Liver (tissue), 9 donors: ENCODE results near the gene LYRM4. TPM values are rescaled to one million over a fixed set of nuclear protein-coding genes. Genes with fewer than 3 reads are reported as not detected.

Source experiments
- DNase-seq: peaks from one replicate; pipeline ENCODE4 v3.0.0-alpha.2; 2017; ENCODE audit warnings: low spot score
- H3K27ac ChIP-seq, 2 donors: one replicate each; pipeline ENCODE4 v1.7.0; 2013; ENCODE audit warnings: inconsistent platforms in 2 of 2, low read length in 2 of 2, control low read depth in 1 of 2, low read depth in 1 of 2, mild to moderate bottlenecking in 1 of 2
- H3K27me3 ChIP-seq, 4 donors: one replicate each; pipeline versions ENCODE4 v1.6.1 to v1.7.0; 2013; ENCODE audit warnings: low read length in 3 of 4, inconsistent platforms in 1 of 4, mild to moderate bottlenecking in 1 of 4, moderate library complexity in 1 of 4; ENCODE audit not compliant: control insufficient read depth in 4 of 4, insufficient read depth in 4 of 4
- H3K36me3 ChIP-seq, 4 donors: one replicate each; pipeline versions ENCODE4 v1.6.1 to v1.7.0; 2013; ENCODE audit warnings: low read length in 3 of 4, mild to moderate bottlenecking in 3 of 4, low read depth in 1 of 4, moderate library complexity in 1 of 4; ENCODE audit not compliant: control insufficient read depth in 4 of 4, insufficient read depth in 3 of 4
- H3K4me1 ChIP-seq, 4 donors: one replicate each; pipeline versions ENCODE4 v1.6.1 to v1.7.0; 2013; ENCODE audit warnings: low read length in 3 of 4, mild to moderate bottlenecking in 3 of 4, moderate library complexity in 1 of 4; ENCODE audit not compliant: control insufficient read depth in 4 of 4, insufficient read depth in 4 of 4
- H3K4me3 ChIP-seq, 3 donors: one replicate each; pipeline versions ENCODE4 v1.6.1 to v1.7.0; 2013; ENCODE audit warnings: low read length in 3 of 3, control low read depth in 1 of 3, low read depth in 1 of 3, mild to moderate bottlenecking in 1 of 3
- H3K9ac ChIP-seq, 2 donors: one replicate each; pipeline ENCODE4 v1.7.0; 2013; ENCODE audit warnings: low read length in 2 of 2, mild to moderate bottlenecking in 2 of 2, moderate library complexity in 2 of 2, control low read depth in 1 of 2, low read depth in 1 of 2
- H3K9me3 ChIP-seq, 4 donors: one replicate each; pipeline versions ENCODE4 v1.6.1 to v1.7.0; 2013; ENCODE audit warnings: low read length in 3 of 4; ENCODE audit not compliant: control insufficient read depth in 4 of 4
- EGR1 ChIP-seq, 2 donors: IDR thresholded peaks; 2 replicates each; pipeline ENCODE4 v1.6.1; 2016 to 2018; ENCODE audit warnings: antibody characterized with exemption in 2 of 2, low read depth in 2 of 2
- FOXA1 ChIP-seq: IDR thresholded peaks from 2 replicates; pipeline ENCODE4 v1.6.1; 2016; ENCODE audit warnings: antibody characterized with exemption
- FOXA2 ChIP-seq: IDR thresholded peaks from 2 replicates; pipeline ENCODE4 v1.6.1; 2016; ENCODE audit warnings: antibody characterized with exemption
- GABPA ChIP-seq, 2 donors: IDR thresholded peaks in 1 of 2; conservative IDR thresholded peaks in 1 of 2; 2 replicates each; pipeline ENCODE4 v1.6.1; 2016; ENCODE audit warnings: antibody characterized with exemption in 2 of 2, mild to moderate bottlenecking in 1 of 2, moderate library complexity in 1 of 2
- HNF4A ChIP-seq, 2 donors: conservative IDR thresholded peaks; 2 replicates each; pipeline ENCODE4 v1.6.1; 2016; ENCODE audit warnings: antibody characterized with exemption in 2 of 2, mild to moderate bottlenecking in 2 of 2
- HNF4G ChIP-seq: IDR thresholded peaks from 2 replicates; pipeline ENCODE4 v1.6.1; 2016; ENCODE audit warnings: antibody characterized with exemption
- JUND ChIP-seq, 2 donors: IDR thresholded peaks; 2 replicates each; pipeline ENCODE4 v1.6.1; 2016; ENCODE audit warnings: antibody characterized with exemption in 2 of 2
- NR2F2 ChIP-seq: IDR thresholded peaks from 2 replicates; pipeline ENCODE4 v1.6.1; 2016; ENCODE audit warnings: antibody characterized with exemption
- RAD21 ChIP-seq, 2 donors: IDR thresholded peaks; 2 replicates each; pipeline ENCODE4 v1.6.1; 2016; ENCODE audit warnings: antibody characterized with exemption in 2 of 2, mild to moderate bottlenecking in 2 of 2
- RXRA ChIP-seq, 2 donors: IDR thresholded peaks; 2 replicates each; pipeline ENCODE4 v1.6.1; 2017 to 2018; ENCODE audit warnings: antibody characterized with exemption in 2 of 2, mild to moderate bottlenecking in 1 of 2
- SP1 ChIP-seq: IDR thresholded peaks from 2 replicates; pipeline ENCODE4 v1.6.1; 2018; ENCODE audit warnings: antibody characterized with exemption, mild to moderate bottlenecking
- TAF1 ChIP-seq: conservative IDR thresholded peaks from 2 replicates; pipeline ENCODE4 v1.6.1; 2016; ENCODE audit warnings: antibody characterized with exemption, mild to moderate bottlenecking
- YY1 ChIP-seq: IDR thresholded peaks from 2 replicates; pipeline ENCODE4 v1.6.1; 2016; ENCODE audit warnings: antibody characterized with exemption, mild to moderate bottlenecking
- WGBS: extraction: QIAGEN DNeasy Blood & Tissue Kit; methylation state at CpG from one replicate; pipeline ENCODE4 v1.1.7; 2013; 5-methylcytosine and 5-hydroxymethylcytosine counted together
- polyA plus RNA-seq, 2 donors: library from polyadenylated mRNA; stranded (reverse) in 1 of 2; unstranded in 1 of 2; fragments of 200-250 nt in 1 of 2; fragments of >200 nt in 1 of 2; fragmentation: Nextera tagmentation in 1 of 2; extraction: Ambion mirVana in 1 of 2; gene quantifications; one replicate each; pipeline versions ENCODE4 v1.2.1 to v1.2.3, GENCODE V29; 2013 to 2015
- total RNA-seq, 2 donors: library from RNA; depleted of rRNA; stranded (reverse); fragments of >200 nt; gene quantifications; one replicate each; pipeline ENCODE4 v1.2.3, GENCODE V29; 2014
- TF ChIP-seq, protein P1 (sequence below): IDR thresholded peaks from 2 replicates; pipeline ENCODE4 v1.6.1; 2016; ENCODE audit warnings: antibody characterized with exemption
- TF ChIP-seq, protein P2 (sequence below): IDR thresholded peaks from 2 replicates; pipeline ENCODE4 v1.6.1; 2016; ENCODE audit warnings: antibody characterized with exemption, mild to moderate bottlenecking
- TF ChIP-seq, protein P3 (sequence below): IDR thresholded peaks from 2 replicates; pipeline ENCODE4 v1.6.1; 2016; ENCODE audit warnings: antibody characterized with exemption
- TF ChIP-seq, protein P4 (sequence below): fragments of 150-350 bp; IDR thresholded peaks from 2 replicates; pipeline ENCODE4 v1.5.1; 2017; ENCODE audit warnings: improper control_type of control experiment, low read depth, low read length; ENCODE audit not compliant: missing input control
- donor health status: healthy.
- donor health status: healthy.
- donor health status: healthy.
- donor health status: healthy.
- donor health status: healthy.

LYRM4 gene
- total and polyA plus RNA-seq, 4 donors, result 4.4 to 13.1 (median 6.5) TPM

DNA sequence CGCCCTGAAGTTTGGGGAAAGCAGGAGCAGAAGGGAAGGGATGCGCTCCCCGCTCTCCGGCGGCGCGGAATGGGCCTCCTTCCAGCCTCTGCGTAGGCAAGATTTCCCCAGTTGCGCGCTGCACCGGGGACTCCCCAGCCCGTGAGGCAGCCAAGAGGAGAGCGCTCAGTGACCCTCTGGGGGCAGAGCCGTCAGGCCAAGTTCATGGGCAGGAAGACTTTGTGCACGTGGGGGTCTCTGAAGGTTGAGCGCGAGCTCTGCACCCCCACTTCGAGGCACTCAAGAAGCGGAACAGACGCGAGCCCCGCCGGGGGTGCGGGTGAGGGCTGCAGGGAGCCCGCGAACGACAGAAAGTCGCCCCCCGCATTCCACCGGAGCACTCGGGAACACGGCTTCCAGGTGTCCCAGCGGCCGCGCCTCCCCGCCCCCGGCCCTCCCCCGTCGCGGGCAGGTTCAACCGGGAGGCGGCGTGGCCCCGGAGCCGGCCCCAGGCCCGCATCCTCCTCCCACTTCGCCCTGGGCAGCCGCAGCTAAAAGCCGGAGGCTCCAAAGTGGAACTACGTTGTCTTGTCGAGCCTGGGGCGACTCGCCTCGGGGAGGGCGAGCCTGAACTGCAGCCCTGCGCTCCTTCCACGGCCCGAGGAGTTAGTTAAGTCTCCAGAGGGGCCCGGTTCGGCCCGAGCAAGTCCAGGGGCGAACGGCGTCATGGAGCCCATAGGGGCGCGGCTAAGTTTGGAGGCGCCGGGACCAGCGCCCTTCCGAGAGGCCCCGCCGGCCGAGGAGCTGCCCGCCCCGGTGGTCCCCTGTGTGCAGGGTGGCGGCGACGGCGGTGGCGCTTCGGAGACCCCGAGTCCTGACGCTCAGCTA lies 175.7 kb downstream of the LYRM4 start, which contains the start of gene PPP1R3G:
Gene PPP1R3G (plus strand): TSS at position 561 of the 867 bp plus-strand sequence. CDS start 145 bp downstream, at position 706.
- no peaks in the 10 kb centered on the region for H3K36me3 ChIP-seq
- H3K9me3 ChIP-seq, result no peaks in the 10 kb centered on the region
- peaks cover 0 to 14% (median 13%) of the 10 kb centered on the region in 4 donors for H3K4me1 ChIP-seq
- under 1% methylated on average over 83 of the region's 83 CpGs for WGBS
- H3K4me3 ChIP-seq, result peak within 1 kb of the TSS; percentile 56 to 71 (median 69)
- peak; percentile 57 for DNase-seq
- H3K27me3 ChIP-seq, result no peaks in the 10 kb centered on the region
- peak within 1 kb of the TSS; percentile 41 to 74 for H3K9ac ChIP-seq
- peak within 1 kb of the TSS; percentile 75 to 90 for H3K27ac ChIP-seq
- TF ChIP-seq JUND (IDR thresholded peaks at IDR 0.05), result no peak
- TF ChIP-seq YY1, result no peak
- TF ChIP-seq, protein P1, sequence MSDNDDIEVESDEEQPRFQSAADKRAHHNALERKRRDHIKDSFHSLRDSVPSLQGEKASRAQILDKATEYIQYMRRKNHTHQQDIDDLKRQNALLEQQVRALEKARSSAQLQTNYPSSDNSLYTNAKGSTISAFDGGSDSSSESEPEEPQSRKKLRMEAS, result no peak
- TF ChIP-seq RXRA (IDR thresholded peaks at IDR 0.05), result peak; percentile 8 to 37
- no peak for TF ChIP-seq FOXA2
- TF ChIP-seq TAF1, result no peak
- no peak for TF ChIP-seq HNF4G
- TF ChIP-seq, protein P2, sequence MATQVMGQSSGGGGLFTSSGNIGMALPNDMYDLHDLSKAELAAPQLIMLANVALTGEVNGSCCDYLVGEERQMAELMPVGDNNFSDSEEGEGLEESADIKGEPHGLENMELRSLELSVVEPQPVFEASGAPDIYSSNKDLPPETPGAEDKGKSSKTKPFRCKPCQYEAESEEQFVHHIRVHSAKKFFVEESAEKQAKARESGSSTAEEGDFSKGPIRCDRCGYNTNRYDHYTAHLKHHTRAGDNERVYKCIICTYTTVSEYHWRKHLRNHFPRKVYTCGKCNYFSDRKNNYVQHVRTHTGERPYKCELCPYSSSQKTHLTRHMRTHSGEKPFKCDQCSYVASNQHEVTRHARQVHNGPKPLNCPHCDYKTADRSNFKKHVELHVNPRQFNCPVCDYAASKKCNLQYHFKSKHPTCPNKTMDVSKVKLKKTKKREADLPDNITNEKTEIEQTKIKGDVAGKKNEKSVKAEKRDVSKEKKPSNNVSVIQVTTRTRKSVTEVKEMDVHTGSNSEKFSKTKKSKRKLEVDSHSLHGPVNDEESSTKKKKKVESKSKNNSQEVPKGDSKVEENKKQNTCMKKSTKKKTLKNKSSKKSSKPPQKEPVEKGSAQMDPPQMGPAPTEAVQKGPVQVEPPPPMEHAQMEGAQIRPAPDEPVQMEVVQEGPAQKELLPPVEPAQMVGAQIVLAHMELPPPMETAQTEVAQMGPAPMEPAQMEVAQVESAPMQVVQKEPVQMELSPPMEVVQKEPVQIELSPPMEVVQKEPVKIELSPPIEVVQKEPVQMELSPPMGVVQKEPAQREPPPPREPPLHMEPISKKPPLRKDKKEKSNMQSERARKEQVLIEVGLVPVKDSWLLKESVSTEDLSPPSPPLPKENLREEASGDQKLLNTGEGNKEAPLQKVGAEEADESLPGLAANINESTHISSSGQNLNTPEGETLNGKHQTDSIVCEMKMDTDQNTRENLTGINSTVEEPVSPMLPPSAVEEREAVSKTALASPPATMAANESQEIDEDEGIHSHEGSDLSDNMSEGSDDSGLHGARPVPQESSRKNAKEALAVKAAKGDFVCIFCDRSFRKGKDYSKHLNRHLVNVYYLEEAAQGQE, result peak; percentile 19
- TF ChIP-seq NR2F2, result no peak

DNA sequence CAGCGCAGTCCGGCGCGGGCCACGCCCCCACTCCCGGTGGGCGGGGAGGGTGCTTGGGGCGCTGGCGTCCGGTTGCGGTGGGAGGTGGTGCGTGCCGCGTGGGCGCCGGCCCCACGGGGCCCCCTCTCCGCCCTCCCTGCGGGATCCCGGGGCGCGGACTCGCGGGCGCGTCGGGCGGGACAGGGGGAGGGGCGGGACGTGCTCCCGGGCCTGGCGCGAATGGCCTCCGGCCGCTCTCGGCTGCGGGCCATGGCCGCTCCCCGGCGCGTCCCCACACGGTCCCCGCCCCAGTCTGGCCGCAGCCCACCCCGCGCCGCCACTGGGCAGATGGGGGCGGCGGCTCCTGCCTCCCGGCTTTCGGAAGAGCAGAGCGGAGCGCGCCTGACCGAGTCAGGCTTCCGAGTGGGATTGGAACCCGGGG lies 176.4 kb downstream of the LYRM4 start:
- no peaks in the 10 kb centered on the region for H3K27me3 ChIP-seq
- H3K4me1 ChIP-seq, result peaks cover 0 to 14% (median 13%) of the 10 kb centered on the region in 4 donors
- peak overlapping the region; percentile 41 to 74 for H3K9ac ChIP-seq
- H3K4me3 ChIP-seq, result peak overlapping the region; percentile 56 to 71 (median 69)
- H3K36me3 ChIP-seq, result no peaks in the 10 kb centered on the region
- DNase-seq, result no peak
- TF ChIP-seq HNF4G (no peak), YY1 (peak; percentile 42), RAD21 (IDR thresholded peaks at IDR 0.05) (no peak), RXRA (IDR thresholded peaks at IDR 0.05) (no peak)
- TF ChIP-seq, protein P1, result no peak
- no peaks in the 10 kb centered on the region for H3K9me3 ChIP-seq
- WGBS, result 2% methylated on average over 57 of the region's 57 CpGs
- peak overlapping the region; percentile 75 to 90 for H3K27ac ChIP-seq

DNA sequence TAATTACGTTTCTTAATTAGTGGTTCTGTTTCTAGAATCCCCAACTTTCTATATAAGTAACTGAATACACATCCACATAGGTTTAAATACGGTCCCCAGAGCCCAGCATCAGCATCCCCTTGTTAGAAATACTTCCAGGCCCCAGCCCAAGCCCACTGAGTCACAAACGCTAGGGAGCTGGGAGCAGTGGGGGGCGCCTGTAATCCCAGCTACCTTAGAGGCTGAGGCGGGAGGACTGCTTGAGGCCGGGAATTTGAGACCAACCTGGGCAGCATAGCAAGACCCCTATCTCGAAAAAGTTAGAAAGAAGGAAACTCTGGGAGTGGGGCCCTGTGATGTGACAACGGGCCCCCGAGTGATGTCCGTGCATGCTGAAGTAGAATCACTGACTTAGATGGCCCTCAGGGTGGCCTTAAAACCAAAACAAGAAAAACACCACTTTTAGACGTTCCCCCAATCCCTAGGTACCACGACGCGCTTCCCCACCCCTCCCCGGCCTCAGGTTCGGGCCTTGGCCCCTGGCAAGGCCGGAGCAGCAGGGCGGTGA lies 176.9 kb downstream of the LYRM4 start:
- Histone ChIP-seq H3K36me3 (no peaks in the 10 kb centered on the region), H3K9ac (peak overlapping the region in 1 of 2 donors; percentile 22), H3K27ac (peak overlapping the region in 1 of 2 donors; percentile 90), H3K4me1 (peaks cover 0 to 14% (median 13%) of the 10 kb centered on the region in 4 donors), H3K4me3 (peak overlapping the region in 1 of 3 donors; percentile 71), H3K27me3 (no peaks in the 10 kb centered on the region), H3K9me3 (no peaks in the 10 kb centered on the region)
- no peak for DNase-seq
- WGBS, result 58% methylated on average over 18 of the region's 18 CpGs
- TF ChIP-seq FOXA1 (no peak), EGR1 (IDR thresholded peaks at IDR 0.05; ENCODE audit: low read depth in 2 of 2) (no peak), SP1 (no peak), GABPA (IDR thresholded peaks at IDR 0.05 in 1 of 2, conservative IDR thresholded peaks at IDR 0.05 in 1 of 2) (no peak), RXRA (IDR thresholded peaks at IDR 0.05) (no peak), HNF4A (conservative IDR thresholded peaks at IDR 0.05) (no peak), TAF1 (no peak)
- TF ChIP-seq, protein P3, sequence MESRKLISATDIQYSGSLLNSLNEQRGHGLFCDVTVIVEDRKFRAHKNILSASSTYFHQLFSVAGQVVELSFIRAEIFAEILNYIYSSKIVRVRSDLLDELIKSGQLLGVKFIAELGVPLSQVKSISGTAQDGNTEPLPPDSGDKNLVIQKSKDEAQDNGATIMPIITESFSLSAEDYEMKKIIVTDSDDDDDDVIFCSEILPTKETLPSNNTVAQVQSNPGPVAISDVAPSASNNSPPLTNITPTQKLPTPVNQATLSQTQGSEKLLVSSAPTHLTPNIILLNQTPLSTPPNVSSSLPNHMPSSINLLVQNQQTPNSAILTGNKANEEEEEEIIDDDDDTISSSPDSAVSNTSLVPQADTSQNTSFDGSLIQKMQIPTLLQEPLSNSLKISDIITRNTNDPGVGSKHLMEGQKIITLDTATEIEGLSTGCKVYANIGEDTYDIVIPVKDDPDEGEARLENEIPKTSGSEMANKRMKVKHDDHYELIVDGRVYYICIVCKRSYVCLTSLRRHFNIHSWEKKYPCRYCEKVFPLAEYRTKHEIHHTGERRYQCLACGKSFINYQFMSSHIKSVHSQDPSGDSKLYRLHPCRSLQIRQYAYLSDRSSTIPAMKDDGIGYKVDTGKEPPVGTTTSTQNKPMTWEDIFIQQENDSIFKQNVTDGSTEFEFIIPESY, result no peak
- TF ChIP-seq, protein P4, sequence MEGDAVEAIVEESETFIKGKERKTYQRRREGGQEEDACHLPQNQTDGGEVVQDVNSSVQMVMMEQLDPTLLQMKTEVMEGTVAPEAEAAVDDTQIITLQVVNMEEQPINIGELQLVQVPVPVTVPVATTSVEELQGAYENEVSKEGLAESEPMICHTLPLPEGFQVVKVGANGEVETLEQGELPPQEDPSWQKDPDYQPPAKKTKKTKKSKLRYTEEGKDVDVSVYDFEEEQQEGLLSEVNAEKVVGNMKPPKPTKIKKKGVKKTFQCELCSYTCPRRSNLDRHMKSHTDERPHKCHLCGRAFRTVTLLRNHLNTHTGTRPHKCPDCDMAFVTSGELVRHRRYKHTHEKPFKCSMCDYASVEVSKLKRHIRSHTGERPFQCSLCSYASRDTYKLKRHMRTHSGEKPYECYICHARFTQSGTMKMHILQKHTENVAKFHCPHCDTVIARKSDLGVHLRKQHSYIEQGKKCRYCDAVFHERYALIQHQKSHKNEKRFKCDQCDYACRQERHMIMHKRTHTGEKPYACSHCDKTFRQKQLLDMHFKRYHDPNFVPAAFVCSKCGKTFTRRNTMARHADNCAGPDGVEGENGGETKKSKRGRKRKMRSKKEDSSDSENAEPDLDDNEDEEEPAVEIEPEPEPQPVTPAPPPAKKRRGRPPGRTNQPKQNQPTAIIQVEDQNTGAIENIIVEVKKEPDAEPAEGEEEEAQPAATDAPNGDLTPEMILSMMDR, result no peak
- TF ChIP-seq, protein P1, result no peak
